ENCODE results near the gene MXRA8.
"Not testable (repeated sequence)": the region's sequence is repeated elsewhere in the genome, so short reads cannot be mapped to it uniquely, and the experiment has no call there.

- TF ChIP-seq, protein P1, sequence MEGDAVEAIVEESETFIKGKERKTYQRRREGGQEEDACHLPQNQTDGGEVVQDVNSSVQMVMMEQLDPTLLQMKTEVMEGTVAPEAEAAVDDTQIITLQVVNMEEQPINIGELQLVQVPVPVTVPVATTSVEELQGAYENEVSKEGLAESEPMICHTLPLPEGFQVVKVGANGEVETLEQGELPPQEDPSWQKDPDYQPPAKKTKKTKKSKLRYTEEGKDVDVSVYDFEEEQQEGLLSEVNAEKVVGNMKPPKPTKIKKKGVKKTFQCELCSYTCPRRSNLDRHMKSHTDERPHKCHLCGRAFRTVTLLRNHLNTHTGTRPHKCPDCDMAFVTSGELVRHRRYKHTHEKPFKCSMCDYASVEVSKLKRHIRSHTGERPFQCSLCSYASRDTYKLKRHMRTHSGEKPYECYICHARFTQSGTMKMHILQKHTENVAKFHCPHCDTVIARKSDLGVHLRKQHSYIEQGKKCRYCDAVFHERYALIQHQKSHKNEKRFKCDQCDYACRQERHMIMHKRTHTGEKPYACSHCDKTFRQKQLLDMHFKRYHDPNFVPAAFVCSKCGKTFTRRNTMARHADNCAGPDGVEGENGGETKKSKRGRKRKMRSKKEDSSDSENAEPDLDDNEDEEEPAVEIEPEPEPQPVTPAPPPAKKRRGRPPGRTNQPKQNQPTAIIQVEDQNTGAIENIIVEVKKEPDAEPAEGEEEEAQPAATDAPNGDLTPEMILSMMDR (IDR thresholded peaks at IDR 0.05; ENCODE audit: borderline replicate concordance, extremely low read depth, low read length, poor library complexity, severe bottlenecking), result not testable (repeated sequence)
- TF ChIP-seq EZH2 (IDR thresholded peaks at IDR 0.05; ENCODE audit: borderline replicate concordance, low read depth, low read length, severe bottlenecking), result not testable (repeated sequence)
Measured at GRCh38 chr1:1316199-1316598, 42.2 kb downstream of the MXRA8 start.

All from DND-41 (cell line).